ENCODE measurements around the gene ZNF732.

- TF ChIP-seq GATA2 (IDR thresholded peaks at IDR 0.05; ENCODE audit: low read depth, low read length): no peak
- no peak for TF ChIP-seq GATA3 (IDR thresholded peaks at IDR 0.05; ENCODE audit: low read depth, low read length)
Measured at GRCh38 chr4:336893-337142, 31.5 kb upstream of the ZNF732 start.
